Measurements from ENCODE around the gene GUK1.
A peak's percentile ranks its signal among the peaks of the same experiment; 100 is the strongest.
"Not testable (repeated sequence)": the region's sequence is repeated elsewhere in the genome, so short reads cannot be mapped to it uniquely, and the experiment has no call there.

GUK1 gene

GRCh38 chr1:228177721-228178710 is 37.9 kb downstream of the GUK1 start:
- DNase-seq, result no peak

- DNase-seq, result no peak
Observed at GRCh38 chr1:228178737-228179684, 38.9 kb downstream of the GUK1 start.

- peak in 1 of 5 experiments; percentile 29 for DNase-seq
Observed at GRCh38 chr1:228180271-228180958, 40.3 kb downstream of the GUK1 start.

- DNase-seq, result no peak
Observed at GRCh38 chr1:228180959-228181644, 41.0 kb downstream of the GUK1 start.

GRCh38 chr1:228181645-228182034 is 41.6 kb downstream of the GUK1 start:
- no peak for DNase-seq

- DNase-seq, result peak in 1 of 5 experiments; percentile 33
Observed at GRCh38 chr1:228182296-228183030, 42.4 kb downstream of the GUK1 start.

GRCh38 chr1:228184152-228184551 is 44.1 kb downstream of the GUK1 start:
- no peak for DNase-seq

GRCh38 chr1:228185641-228185965 is 45.5 kb downstream of the GUK1 start:
- peak in 2 of 5 experiments; percentile 77 to 81 for DNase-seq

GRCh38 chr1:228188249-228188648 is 48.2 kb downstream of the GUK1 start:
- DNase-seq, result not testable (repeated sequence)

GRCh38 chr1:228190182-228190581 is 50.1 kb downstream of the GUK1 start:
- no peak for DNase-seq

GRCh38 chr1:228190778-228191177 is 50.7 kb downstream of the GUK1 start:
- no peak for DNase-seq

GRCh38 chr1:228194436-228194835 is 54.4 kb downstream of the GUK1 start:
- no peak for DNase-seq

GRCh38 chr1:228194921-228195812 is 55.1 kb downstream of the GUK1 start:
- no peak for DNase-seq

GRCh38 chr1:228197555-228198147 is 57.6 kb downstream of the GUK1 start:
- no peak for DNase-seq
